ELF-1 (cell line): ENCODE results near the gene BTBD3.

Experiments used
- DNase-seq: peaks from one replicate; pipeline ENCODE4 v3.0.0-alpha.2; 2016; ENCODE audit warnings: low read depth, low spot score

The BTBD3 gene

GRCh38 chr20:11912659-11913415 is 4.9 kb upstream of the BTBD3 start:
- no peak for DNase-seq

GRCh38 chr20:11918391-11918845 is 725 bp downstream of the BTBD3 start:
- no peak for DNase-seq

- DNase-seq, result no peak
Measured at GRCh38 chr20:11918981-11919380, 1.3 kb downstream of the BTBD3 start.

- DNase-seq, result no peak
Measured at GRCh38 chr20:11919581-11919980, 1.9 kb downstream of the BTBD3 start.

- DNase-seq, result no peak
Measured at GRCh38 chr20:11920083-11920482, 2.4 kb downstream of the BTBD3 start.

GRCh38 chr20:11921321-11921720 is 3.6 kb downstream of the BTBD3 start:
- DNase-seq, result no peak

GRCh38 chr20:11922561-11922960 is 4.9 kb downstream of the BTBD3 start:
- DNase-seq, result no peak

GRCh38 chr20:11924923-11925322 is 7.2 kb downstream of the BTBD3 start:
- DNase-seq, result no peak

- no peak for DNase-seq
Measured at GRCh38 chr20:11926292-11926998, 8.8 kb downstream of the BTBD3 start.

GRCh38 chr20:11929947-11930346 is 12.3 kb downstream of the BTBD3 start:
- no peak for DNase-seq

- no peak for DNase-seq
Measured at GRCh38 chr20:11935212-11936154, 17.8 kb downstream of the BTBD3 start.

- DNase-seq, result no peak
Measured at GRCh38 chr20:11936157-11936556, 18.5 kb downstream of the BTBD3 start.

- no peak for DNase-seq
Measured at GRCh38 chr20:11937230-11937629, 19.5 kb downstream of the BTBD3 start.

GRCh38 chr20:11941593-11942246 is 24.0 kb downstream of the BTBD3 start:
- DNase-seq, result no peak

GRCh38 chr20:11943778-11944177 is 26.1 kb downstream of the BTBD3 start:
- no peak for DNase-seq

GRCh38 chr20:11948806-11949205 is 31.1 kb downstream of the BTBD3 start:
- DNase-seq, result no peak

- no peak for DNase-seq
Measured at GRCh38 chr20:11949711-11950110, 32.0 kb downstream of the BTBD3 start.

- DNase-seq, result no peak
Measured at GRCh38 chr20:11951696-11952095, 34.0 kb downstream of the BTBD3 start.

GRCh38 chr20:11952639-11953038 is 34.9 kb downstream of the BTBD3 start:
- no peak for DNase-seq

GRCh38 chr20:11957911-11958310 is 40.2 kb downstream of the BTBD3 start:
- DNase-seq, result no peak

- peak; percentile 6 for DNase-seq
Measured at GRCh38 chr20:11958855-11959254, 41.2 kb downstream of the BTBD3 start.
